Activated gamma-delta T cell (primary cell): ENCODE data around the gene PPM1F.
"Not testable (repeated sequence)": the region's sequence is repeated elsewhere in the genome, so short reads cannot be mapped to it uniquely, and the experiment has no call there.

Experiments
- DNase-seq: peaks from one replicate; lab custom pipeline; 2025; lab: John Stamatoyannopoulos, UW

The PPM1F gene

GRCh38 chr22:21889251-21889990 lies 63.2 kb downstream of the PPM1F start:
- no peak for DNase-seq

DNA sequence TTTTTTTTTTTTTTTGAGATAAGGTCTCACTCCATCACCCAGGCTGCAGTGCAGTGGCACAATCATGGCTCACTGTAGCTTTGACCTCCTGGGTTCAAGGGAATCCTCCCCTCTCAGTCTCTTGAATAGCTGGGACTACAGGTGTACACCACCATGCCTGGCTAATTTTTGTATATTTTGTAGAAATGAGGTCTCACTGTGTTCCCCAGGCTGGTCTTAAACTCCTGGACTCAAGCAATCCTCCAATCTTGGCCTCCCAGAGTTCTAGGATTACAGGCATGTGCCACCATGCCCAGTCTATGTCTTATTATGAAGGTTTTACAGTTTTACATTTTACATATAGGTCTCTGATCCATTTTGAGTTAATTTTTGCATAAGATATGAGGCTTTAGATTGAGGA lies 64.8 kb downstream of the PPM1F start:
- DNase-seq = no peak

GRCh38 chr22:21883930-21884329 lies 68.7 kb downstream of the PPM1F start:
- DNase-seq = not testable (repeated sequence)

DNA sequence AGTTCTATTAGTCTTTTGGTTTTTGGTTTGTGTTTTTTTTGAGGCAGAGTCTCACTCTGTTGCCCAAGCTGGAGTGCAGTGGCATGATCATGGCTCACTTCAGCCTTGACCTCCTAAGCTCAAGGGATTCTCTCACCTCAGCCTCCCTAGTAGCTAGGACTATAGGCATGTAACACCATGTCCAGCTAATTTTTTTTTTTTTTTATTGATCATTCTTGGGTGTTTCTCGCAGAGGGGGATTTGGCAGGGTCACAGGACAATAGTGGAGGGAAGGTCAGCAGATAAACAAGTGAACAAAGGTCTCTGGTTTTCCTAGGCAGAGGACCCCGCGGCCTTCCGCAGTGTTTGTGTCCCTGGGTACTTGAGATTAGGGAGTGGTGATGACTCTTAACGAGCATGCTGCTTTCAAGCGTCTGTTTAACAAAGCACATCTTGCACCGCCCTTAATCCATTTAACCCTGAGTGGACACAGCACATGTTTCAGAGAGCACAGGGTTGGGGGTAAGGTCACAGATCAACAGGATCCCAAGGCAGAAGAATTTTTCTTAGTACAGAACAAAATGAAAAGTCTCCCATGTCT lies 69.8 kb downstream of the PPM1F start:
- not testable (repeated sequence) for DNase-seq

DNA sequence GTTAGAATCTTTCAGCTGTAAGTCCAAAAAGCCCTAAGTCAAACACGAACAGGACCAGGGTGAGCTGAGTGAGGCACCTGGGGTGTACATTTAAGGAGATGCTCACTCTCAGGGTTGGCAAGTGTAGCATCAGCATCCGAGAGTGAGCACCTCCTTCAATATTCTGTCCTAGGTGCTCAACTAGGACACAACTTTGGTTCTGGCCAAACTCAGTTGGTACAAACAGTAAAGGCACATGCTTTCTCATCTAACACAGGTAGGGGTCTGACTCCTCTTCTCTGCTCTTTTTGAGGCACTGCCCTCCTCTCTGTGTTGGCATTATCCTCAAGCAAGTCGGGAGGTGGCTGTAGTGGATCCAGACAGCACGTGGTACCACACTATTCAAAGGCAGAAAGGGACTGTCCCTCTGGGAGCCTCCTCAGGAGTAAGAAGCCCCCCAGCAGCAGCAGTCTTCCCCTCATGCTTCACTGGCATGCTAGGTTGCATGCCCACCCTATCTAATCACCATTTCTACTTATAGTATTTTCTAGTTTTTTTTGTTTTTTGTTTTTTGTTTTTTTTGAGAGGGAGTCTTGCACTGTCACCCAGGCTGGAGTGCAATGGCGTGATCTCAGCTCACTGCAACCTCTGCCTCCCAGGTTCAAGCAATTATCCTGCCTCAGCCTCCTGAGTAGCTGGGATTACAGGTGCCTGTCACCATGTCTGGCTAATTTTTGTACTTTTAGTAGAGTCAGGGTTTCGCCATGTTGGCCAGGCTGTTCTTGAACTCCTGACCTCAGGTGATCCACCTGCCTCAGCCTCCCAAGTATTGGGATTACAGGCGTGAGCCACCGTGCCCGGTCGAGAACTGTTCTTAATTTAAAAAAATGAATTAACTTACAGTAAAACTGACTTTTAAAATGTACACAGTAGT lies 70.6 kb downstream of the PPM1F start:
- no peak for DNase-seq

DNA sequence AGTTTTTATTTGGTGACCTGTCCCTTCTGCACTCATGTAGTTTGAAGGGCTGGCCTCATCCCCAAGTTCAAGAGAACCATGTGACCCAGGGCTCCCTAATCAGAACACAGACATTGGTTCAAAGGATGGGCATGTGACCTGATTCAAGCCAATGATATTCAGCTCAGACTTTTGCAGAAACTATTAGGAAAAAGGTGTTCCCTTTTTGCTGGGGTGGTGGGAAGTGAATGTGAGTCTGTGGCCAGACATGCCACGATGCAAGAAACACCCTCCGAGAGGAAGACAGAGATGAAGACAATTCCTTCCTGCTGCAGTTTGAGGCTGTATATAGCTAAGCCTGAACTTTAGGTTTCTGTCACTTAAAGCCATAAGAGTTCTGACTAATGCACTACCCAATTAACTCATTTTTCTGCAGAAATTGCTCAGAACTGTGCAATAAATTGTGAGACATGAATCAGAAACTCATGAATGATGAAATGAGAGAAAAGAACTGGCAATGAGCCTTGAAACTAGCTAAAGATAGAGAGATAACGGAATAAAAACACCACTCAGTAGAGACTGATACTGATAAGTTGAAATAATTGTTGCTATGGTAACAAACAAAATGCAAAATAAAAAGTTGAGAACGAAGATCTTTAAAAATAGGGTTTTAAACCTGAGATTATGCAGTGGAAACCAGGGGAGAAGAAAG lies 76.0 kb downstream of the PPM1F start:
- DNase-seq = no peak

GRCh38 chr22:21874953-21875352 lies 77.7 kb downstream of the PPM1F start:
- not testable (repeated sequence) for DNase-seq

GRCh38 chr22:21873619-21874018 lies 79.0 kb downstream of the PPM1F start:
- no peak for DNase-seq

- not testable (repeated sequence) for DNase-seq
Observed at GRCh38 chr22:21872741-21873140, 79.9 kb downstream of the PPM1F start.
